Activated T-helper 2 cell treated with anti-CD3 and anti-CD28 coated beads, Interferon-gamma antibody, Interleukin-2, Interleukin-4, amounts not matched to agents 10 μg/mL and 5 μg/mL and 100 μg/mL, durations not matched to agents 14 hours and 24 hours and 36 hours (primary cell): ENCODE data around the gene CLTA. TPM values are rescaled to one million over a fixed set of nuclear protein-coding genes. Genes with fewer than 3 reads are reported as not detected.
A peak's percentile ranks its signal among the peaks of the same experiment; 100 is the strongest.
"Not testable (repeated sequence)": the region's sequence is repeated elsewhere in the genome, so short reads cannot be mapped to it uniquely, and the experiment has no call there.

Experiments
- DNase-seq: peaks from one replicate; pipeline ENCODE4 v3.0.0; 2021; ENCODE audit warnings: low spot score
- H3K27ac Mint-ChIP-seq: one replicate; pipeline ENCODE4 v1.8.0; 2021; ENCODE audit warnings: mixed read lengths
- H3K27me3 Mint-ChIP-seq: one replicate; pipeline ENCODE4 v1.8.0; 2021; ENCODE audit warnings: low read depth, mixed read lengths
- H3K36me3 Mint-ChIP-seq: one replicate; pipeline ENCODE4 v1.8.0; 2021; ENCODE audit warnings: low read depth, mixed read lengths
- H3K4me1 Mint-ChIP-seq: one replicate; pipeline ENCODE4 v1.8.0; 2021; ENCODE audit warnings: low read depth, mixed read lengths
- H3K4me3 Mint-ChIP-seq: one replicate; pipeline ENCODE4 v1.8.0; 2021; ENCODE audit warnings: low read depth, mild to moderate bottlenecking, moderate library complexity, mixed read lengths
- H3K9me3 Mint-ChIP-seq: one replicate; pipeline ENCODE4 v1.8.0; 2021; ENCODE audit warnings: mixed read lengths
- intact Hi-C: fragments of 100-400 bp; cut with micrococcal nuclease; formaldehyde crosslinking; loops from one replicate; pipeline ENCODE4 v1.15.1; 2023
- total RNA-seq: library from RNA; stranded (reverse); gene quantifications from 2 replicates; pipeline ENCODE4 v1.2.3, GENCODE V29; 2022

CLTA gene
- total RNA-seq, 1 donor from 2014 or later = 160 TPM

DNA sequence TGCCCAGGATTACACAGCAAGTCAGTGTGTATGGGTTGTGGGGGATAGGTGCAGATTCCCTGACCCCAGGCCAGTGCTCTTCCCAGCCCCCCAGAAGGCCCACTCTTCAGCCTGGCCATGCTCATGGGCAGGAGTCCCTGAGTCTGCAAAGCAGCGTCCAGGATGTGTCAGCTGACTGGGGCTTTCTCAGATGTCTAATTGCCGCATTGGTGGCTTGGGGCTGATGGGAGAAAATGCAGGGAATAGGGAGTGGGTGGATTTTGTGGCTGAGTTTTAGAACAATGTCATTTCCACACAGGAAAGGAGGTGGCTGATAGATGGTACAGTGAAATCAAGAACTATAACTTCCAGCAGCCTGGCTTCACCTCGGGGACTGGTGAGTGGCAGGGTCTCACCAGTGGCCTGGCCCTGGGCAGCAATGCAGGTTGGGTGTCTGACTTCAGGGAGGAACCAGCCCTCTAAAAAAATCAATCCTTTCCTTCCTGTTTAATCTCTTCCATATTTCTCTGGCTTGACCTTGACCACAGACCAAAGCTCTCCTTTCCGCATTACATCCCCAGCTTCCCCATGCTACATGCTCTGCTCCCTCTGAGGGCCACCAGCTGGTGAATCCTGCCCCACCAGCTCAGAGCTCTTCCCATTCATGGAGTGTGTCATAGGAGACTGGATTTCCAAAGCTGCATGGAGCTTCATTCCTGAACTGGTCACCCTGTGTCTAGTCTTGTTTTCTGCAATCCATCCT is 40.0 kb upstream of the CLTA start:
- no peak for DNase-seq
- Mint-ChIP-seq H3K4me3 (peak overlapping the region; percentile 71), H3K36me3 (peaks cover 57% of the 10 kb centered on the region), H3K9me3 (peaks cover 12% of the 10 kb centered on the region), H3K27ac (peak overlapping the region; percentile 90), H3K4me1 (peaks cover 64% of the 10 kb centered on the region), H3K27me3 (no peaks in the 10 kb centered on the region)
- intact Hi-C loops = loop anchor here (1.0 to 5.0 kb wide), 4 partner anchors 10 to 113 kb away; partner anchors contain the start of genes GLIPR2 and RECK

DNA sequence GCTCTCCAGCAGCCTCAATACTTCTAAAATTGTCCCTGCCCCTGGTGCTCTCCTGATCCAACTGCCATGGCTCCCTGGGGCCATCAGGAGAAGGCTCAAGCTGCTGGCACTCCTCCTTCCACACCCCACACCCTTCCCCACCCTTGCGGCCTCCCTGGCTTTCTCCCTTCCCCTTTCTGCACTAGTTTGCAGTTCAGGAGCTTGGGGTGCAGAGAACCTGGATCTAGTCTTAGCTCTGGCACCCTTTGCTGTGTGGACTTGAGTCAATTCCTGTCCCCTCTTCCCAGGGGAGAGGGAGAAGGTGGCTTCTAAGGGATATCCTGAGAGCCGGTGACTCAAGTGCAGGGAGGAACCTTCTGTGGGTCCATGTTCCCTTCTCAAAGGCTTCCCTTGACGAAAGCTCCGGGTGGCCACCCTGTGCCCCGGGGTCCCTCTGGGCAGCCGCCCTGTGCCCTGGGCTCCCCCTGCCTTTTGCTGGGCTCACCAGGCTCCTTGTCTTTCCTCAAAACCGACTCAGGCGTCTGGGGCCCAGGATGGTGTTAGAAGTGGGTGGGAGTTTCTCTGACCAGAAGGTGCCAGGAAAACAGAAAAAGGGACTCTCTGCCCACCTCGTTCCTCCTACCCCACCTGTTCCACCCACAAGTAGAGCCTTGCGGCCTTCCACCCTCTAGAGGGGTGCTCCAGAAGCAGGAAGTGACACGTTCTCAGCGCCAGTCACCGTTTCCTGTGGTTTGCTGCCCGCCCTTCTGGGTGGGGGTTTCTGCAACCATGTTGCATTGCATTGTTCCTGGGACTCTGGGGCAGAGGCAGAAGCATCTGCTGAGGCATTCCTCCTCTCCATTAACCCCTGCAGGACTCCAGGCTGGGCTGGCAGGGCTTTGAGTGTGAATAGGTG is 39.2 kb upstream of the CLTA start:
- Mint-ChIP-seq H3K36me3 (peaks cover 54% of the 10 kb centered on the region), H3K27ac (peak overlapping the region; percentile 90), H3K27me3 (no peaks in the 10 kb centered on the region), H3K4me1 (peaks cover 59% of the 10 kb centered on the region), H3K9me3 (peaks cover 7% of the 10 kb centered on the region), H3K4me3 (peak overlapping the region; percentile 71)
- intact Hi-C loops = loop anchor here (1.0 to 5.0 kb wide), 4 partner anchors 11 to 114 kb away; partner anchors contain the start of genes GLIPR2 and RECK
- peak; percentile 83 for DNase-seq

GRCh38 chr9:36152741-36153438 is 37.8 kb upstream of the CLTA start:
- Mint-ChIP-seq H3K9me3 (peaks cover 4% of the 10 kb centered on the region), H3K36me3 (peaks cover 50% of the 10 kb centered on the region), H3K27ac (peak overlapping the region; percentile 65), H3K4me3 (no peak overlapping the region), H3K4me1 (peaks cover 49% of the 10 kb centered on the region), H3K27me3 (no peaks in the 10 kb centered on the region)
- intact Hi-C loops = loop anchor here (5.0 kb wide), 2 partner anchors 51 to 116 kb away; partner anchors contain the start of gene RECK
- no peak for DNase-seq

- Mint-ChIP-seq H3K36me3 (peaks cover 58% of the 10 kb centered on the region), H3K4me3 (no peak overlapping the region), H3K27ac (peak overlapping the region; percentile 66), H3K9me3 (peaks cover 4% of the 10 kb centered on the region), H3K4me1 (peaks cover 47% of the 10 kb centered on the region), H3K27me3 (no peaks in the 10 kb centered on the region)
- intact Hi-C loops = loop anchor here (5.0 kb wide), 2 partner anchors 51 to 116 kb away; partner anchors contain the start of gene RECK
- no peak for DNase-seq
These were observed 37.0 kb upstream of the CLTA start for GRCh38 chr9:36153746-36154145.

DNA sequence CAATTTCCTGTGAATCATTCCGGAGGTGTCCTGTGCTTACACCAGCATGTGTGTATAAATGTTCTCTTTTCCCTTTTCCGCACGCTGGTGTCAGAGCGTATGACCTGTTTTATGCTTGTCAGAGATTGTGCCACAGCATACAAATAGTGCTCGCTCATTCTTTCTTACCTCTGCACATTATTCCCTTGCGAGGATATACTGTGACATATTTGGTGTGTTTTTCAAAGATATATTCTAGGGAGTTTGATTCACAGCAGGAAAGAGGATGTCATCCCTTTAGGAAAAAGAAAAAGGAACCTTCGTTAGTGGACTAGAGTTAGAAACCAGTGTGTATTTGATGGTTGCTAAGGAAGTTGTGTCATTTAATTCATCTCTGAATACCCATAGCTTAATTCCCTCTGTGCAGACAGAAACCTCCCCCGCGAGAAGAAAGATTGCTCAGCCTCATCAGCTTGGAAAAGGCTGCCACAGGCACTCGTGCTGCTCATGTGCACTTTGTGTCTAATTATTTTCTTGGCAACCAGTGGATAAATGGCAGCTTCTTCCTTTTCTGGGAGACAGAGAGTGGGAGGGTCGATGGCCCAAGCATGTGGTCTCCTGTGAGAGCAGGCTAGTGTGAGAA is 36.3 kb upstream of the CLTA start:
- H3K36me3 Mint-ChIP-seq = peaks cover 65% of the 10 kb centered on the region
- no peak overlapping the region for H3K4me3 Mint-ChIP-seq
- peaks cover 4% of the 10 kb centered on the region for H3K9me3 Mint-ChIP-seq
- no peak for DNase-seq
- peaks cover 45% of the 10 kb centered on the region for H3K4me1 Mint-ChIP-seq
- intact Hi-C loops = loop anchor here (5.0 kb wide), 2 partner anchors 52 to 117 kb away; partner anchors contain the start of gene RECK
- peak overlapping the region; percentile 66 for H3K27ac Mint-ChIP-seq
- no peaks in the 10 kb centered on the region for H3K27me3 Mint-ChIP-seq

DNA sequence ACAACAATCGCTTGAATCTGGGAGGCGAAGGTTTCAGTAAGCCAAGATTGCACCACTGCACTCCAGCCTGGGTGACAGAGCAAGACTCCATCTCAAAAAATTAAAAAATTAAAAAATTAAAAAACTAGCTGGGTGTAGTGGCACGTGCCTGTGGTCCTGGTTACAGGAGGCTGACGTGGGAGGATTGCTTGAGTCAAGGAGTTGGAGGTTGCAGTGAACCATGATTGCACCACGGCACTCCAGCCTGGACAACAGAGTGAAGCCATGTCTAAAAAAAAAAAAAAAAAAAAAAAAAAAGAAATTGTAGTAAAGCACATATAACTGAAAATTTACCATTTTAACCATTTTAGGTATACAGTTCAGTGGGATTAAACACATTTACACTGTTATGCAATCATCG is 34.6 kb upstream of the CLTA start:
- DNase-seq = no peak
- Mint-ChIP-seq H3K36me3 (peaks cover 63% of the 10 kb centered on the region), H3K27ac (no peak overlapping the region), H3K4me1 (peaks cover 34% of the 10 kb centered on the region), H3K4me3 (no peak overlapping the region), H3K27me3 (no peaks in the 10 kb centered on the region), H3K9me3 (peaks cover 4% of the 10 kb centered on the region)
- intact Hi-C loops = no loop called here

GRCh38 chr9:36158122-36158521 is 32.6 kb upstream of the CLTA start:
- H3K27ac Mint-ChIP-seq = no peak overlapping the region
- H3K36me3 Mint-ChIP-seq = peaks cover 56% of the 10 kb centered on the region
- peaks cover 4% of the 10 kb centered on the region for H3K9me3 Mint-ChIP-seq
- intact Hi-C loops = no loop called here
- no peak for DNase-seq
- no peak overlapping the region for H3K4me3 Mint-ChIP-seq
- peaks cover 22% of the 10 kb centered on the region for H3K4me1 Mint-ChIP-seq
- no peaks in the 10 kb centered on the region for H3K27me3 Mint-ChIP-seq

DNA sequence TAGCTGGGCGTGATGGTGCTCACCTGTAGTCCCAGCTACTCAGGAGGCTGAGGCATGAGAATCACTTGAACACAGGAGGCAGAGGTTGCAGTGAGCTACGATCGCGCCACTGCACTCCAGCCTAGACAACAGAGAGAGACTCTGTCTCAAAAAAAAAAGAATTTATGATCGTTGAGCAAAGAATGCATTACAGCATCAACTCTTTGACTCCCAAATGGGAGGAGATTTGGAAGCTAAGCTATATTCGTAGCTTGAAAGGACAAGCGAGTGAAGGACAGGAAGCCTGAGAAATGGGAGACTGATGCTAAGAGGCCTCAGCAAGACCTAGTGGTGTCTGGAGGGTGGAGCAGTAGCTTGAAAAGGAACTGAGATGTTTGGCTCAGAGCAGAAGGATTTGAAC is 31.8 kb upstream of the CLTA start:
- Mint-ChIP-seq H3K4me1 (peaks cover 16% of the 10 kb centered on the region), H3K27ac (no peak overlapping the region), H3K36me3 (peaks cover 52% of the 10 kb centered on the region), H3K4me3 (no peak overlapping the region), H3K9me3 (peaks cover 4% of the 10 kb centered on the region), H3K27me3 (no peaks in the 10 kb centered on the region)
- DNase-seq = no peak
- intact Hi-C loops = no loop called here

DNA sequence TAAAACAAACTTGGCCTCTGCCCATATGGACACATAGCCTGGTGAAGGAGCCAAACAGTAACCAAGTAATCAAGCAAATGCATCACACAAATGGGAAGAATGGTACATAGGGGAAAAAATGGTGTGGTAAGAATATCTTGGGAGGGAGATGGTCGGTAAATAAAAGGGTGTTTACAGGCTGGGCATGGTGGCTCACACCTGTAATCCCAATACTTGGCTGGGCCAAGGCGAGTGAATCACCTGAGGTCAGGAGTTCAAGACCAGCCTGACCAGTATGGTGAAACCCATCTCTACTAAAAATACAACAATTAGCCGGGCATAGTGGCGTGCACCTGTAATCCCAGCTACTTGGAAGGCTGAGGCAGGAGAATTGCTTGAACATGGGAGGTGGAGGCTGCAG is 31.2 kb upstream of the CLTA start:
- H3K9me3 Mint-ChIP-seq, H3K27ac Mint-ChIP-seq, H3K4me1 Mint-ChIP-seq, H3K4me3 Mint-ChIP-seq, intact Hi-C loops, DNase-seq, H3K27me3 Mint-ChIP-seq: not testable (repeated sequence)
- peaks cover 47% of the 10 kb centered on the region for H3K36me3 Mint-ChIP-seq

GRCh38 chr9:36160126-36160525 is 30.6 kb upstream of the CLTA start:
- H3K4me3 Mint-ChIP-seq, DNase-seq, H3K4me1 Mint-ChIP-seq, H3K27ac Mint-ChIP-seq, H3K27me3 Mint-ChIP-seq, intact Hi-C loops, H3K9me3 Mint-ChIP-seq: not testable (repeated sequence)
- H3K36me3 Mint-ChIP-seq = peaks cover 43% of the 10 kb centered on the region

DNA sequence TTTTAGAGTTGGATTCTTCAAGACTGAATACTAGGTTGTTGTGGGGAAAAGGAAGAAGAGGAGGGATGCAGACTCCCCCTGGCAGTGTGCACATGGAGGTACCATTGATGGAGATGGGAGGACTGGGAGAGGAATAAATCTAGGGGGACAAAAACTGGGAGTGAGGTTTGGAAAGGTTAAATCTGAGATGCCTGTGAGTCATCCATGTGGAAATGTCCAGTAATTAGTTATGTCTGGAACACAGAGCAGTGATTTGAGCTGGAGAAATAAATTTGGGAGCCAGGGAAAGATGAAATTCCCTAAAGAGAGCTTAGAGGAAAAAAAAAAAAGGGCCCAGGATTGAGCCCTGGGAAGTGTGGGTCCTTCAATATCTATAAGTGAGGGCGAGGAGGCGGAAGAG is 29.5 kb upstream of the CLTA start:
- Mint-ChIP-seq H3K36me3 (peaks cover 37% of the 10 kb centered on the region), H3K9me3 (peaks cover 4% of the 10 kb centered on the region)
- intact Hi-C loops = no loop called here

GRCh38 chr9:36162211-36162738 is 28.4 kb upstream of the CLTA start:
- Mint-ChIP-seq H3K4me3 (no peak overlapping the region), H3K4me1 (peaks cover 11% of the 10 kb centered on the region), H3K9me3 (no peaks in the 10 kb centered on the region), H3K27me3 (peaks cover 2% of the 10 kb centered on the region), H3K27ac (no peak overlapping the region), H3K36me3 (peaks cover 31% of the 10 kb centered on the region)
- intact Hi-C loops = no loop called here
- no peak for DNase-seq

More for the DNA sequence above, 29.5 kb upstream of the CLTA start:
- Mint-ChIP-seq H3K27me3 (peaks cover 2% of the 10 kb centered on the region), H3K27ac (no peak overlapping the region), H3K4me3 (no peak overlapping the region), H3K4me1 (peaks cover 10% of the 10 kb centered on the region)
- no peak for DNase-seq
